ENCODE data around the gene AK9.
"Not testable (repeated sequence)": the region's sequence is repeated elsewhere in the genome, so short reads cannot be mapped to it uniquely, and the experiment has no call there.

AK9 gene

DNA sequence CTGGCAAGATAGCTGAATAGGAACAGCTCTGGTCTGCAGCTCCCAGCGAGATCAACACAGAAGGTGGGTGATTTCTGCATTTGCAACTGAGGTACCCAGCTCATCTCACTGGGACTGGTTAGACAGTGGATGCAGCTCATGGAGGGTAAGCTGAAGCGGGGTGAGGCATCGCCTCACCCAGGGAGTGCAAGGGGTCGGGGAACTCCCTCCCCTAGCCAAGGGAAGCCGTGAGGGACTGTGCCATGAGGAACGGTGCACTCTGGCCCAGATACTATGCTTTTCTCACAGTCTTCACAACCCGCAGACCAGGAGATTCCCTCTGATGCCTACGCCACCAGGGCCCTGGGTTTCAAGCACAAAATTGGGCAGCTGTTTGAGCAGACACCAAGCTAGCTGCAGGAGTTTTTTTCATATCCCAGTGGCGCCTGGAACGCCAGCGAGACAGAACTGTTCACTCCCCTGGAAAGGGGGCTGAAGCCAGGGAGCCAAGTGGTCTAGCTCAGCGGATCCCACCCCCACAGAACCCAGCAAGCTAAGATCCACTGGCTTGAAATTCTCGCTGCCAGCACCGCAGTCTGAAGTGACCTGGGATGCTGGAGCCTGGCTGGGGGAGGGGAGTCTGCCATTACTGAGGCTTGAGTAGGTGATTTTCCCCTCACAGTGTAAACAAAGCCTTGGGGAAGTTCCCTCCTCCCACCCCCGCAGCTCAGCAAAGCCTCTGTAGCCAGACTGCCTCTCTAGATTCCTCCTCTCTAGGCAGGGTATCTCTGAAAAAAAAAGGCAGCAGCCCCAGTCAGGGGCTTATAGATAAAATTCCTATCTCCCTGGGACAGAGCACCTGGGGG is 12.1 kb downstream of the AK9 start:
- not testable (repeated sequence) for H3K4me3 Mint-ChIP-seq; H3K27me3 Mint-ChIP-seq (ENCODE audit: low read depth); H3K36me3 Mint-ChIP-seq (ENCODE audit: low read depth); H3K4me1 Mint-ChIP-seq (ENCODE audit: low read depth); H3K27ac Mint-ChIP-seq; H3K9me3 Mint-ChIP-seq
- peak; percentile 9 for DNase-seq (ENCODE audit: low spot score)

DNA sequence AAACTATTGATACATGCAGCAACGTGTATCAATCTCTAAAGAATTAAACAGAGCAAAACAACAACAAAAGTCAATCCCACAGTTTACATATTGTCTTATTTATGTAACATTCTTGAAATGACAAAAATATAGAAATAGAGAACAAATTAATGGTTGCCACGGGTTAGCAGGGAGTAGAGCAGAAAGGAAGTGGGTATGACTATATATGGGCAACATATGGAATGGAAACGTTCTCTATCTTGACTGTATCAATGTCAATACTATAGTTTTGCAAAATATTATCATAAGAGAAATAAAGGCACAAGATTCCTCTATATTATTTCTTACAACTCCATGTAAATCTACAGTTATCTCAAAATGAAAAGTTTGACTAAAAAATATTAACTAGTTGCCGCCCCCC is 12.8 kb downstream of the AK9 start:
- no peak for DNase-seq (ENCODE audit: low spot score)
- H3K4me1 Mint-ChIP-seq (ENCODE audit: low read depth): no peaks in the 10 kb centered on the region
- no peaks in the 10 kb centered on the region for H3K27me3 Mint-ChIP-seq (ENCODE audit: low read depth)
- H3K36me3 Mint-ChIP-seq (ENCODE audit: low read depth): no peaks in the 10 kb centered on the region
- no peak overlapping the region for H3K4me3 Mint-ChIP-seq
- H3K27ac Mint-ChIP-seq: no peak overlapping the region
- peaks cover 3% of the 10 kb centered on the region for H3K9me3 Mint-ChIP-seq

DNA sequence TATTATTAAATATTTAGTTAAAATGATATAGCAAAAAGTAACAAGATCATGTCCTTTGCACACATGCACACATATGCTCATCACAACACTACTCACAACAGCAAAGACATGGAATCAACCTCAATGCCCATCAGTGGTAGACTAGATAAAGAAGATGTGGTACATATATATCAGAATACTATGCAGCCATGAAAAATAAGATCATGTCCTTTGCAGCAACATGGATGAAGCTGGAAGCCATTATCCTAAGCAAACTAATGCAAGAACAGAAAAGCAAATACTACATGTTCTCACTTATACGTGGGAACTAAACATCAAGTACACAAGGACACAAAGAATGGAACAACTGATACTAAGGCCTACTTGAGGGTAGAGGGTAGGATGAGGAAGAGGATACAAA is 14.3 kb downstream of the AK9 start:
- no peaks in the 10 kb centered on the region for H3K36me3 Mint-ChIP-seq (ENCODE audit: low read depth)
- H3K27ac Mint-ChIP-seq: no peak overlapping the region
- H3K4me1 Mint-ChIP-seq (ENCODE audit: low read depth): no peaks in the 10 kb centered on the region
- no peak overlapping the region for H3K4me3 Mint-ChIP-seq
- H3K9me3 Mint-ChIP-seq: peaks cover 3% of the 10 kb centered on the region
- no peak for DNase-seq (ENCODE audit: low spot score)
- H3K27me3 Mint-ChIP-seq (ENCODE audit: low read depth): no peaks in the 10 kb centered on the region

DNA sequence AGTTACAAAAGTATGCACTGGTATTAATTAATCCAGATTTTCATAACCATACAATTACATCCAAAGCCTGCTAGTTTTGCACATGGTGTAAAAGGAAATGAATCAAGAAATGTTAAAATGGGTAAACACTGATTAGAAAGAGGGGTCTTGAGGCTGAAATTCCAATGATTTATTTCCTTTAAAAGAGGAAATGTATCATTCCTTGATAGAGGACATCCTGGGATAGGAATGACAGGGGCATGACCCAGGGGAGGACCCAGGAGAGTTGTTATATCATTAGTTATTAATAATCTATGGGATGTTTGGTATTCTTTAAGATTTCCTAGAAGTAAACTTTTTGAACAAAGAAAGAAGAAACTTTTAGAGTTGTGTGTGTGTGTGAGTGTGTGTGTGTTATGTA is 18.2 kb downstream of the AK9 start:
- no peak overlapping the region for H3K4me3 Mint-ChIP-seq
- H3K27me3 Mint-ChIP-seq (ENCODE audit: low read depth): no peaks in the 10 kb centered on the region
- H3K27ac Mint-ChIP-seq: no peak overlapping the region
- no peaks in the 10 kb centered on the region for H3K36me3 Mint-ChIP-seq (ENCODE audit: low read depth)
- H3K9me3 Mint-ChIP-seq: peaks cover 3% of the 10 kb centered on the region
- no peaks in the 10 kb centered on the region for H3K4me1 Mint-ChIP-seq (ENCODE audit: low read depth)
- no peak for DNase-seq (ENCODE audit: low spot score)

DNA sequence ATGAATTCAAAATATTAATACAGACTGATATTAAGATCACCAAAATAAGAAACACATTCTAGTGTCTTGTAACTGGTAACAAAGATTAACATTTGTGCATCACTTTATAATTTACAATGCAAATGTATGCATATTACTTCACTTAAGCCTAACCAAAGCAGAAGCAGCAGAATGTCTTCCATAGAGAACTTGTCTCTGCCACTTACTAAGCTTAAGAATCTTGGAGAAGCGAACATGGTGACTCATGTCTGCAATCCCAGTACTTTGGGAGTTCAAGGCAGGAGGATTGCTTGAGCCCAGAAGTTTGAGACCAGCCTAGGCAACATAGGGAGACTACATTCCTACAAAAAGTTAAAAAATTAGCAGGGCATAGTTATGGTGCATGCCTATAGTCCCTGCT is 18.8 kb downstream of the AK9 start:
- H3K4me1 Mint-ChIP-seq (ENCODE audit: low read depth): no peaks in the 10 kb centered on the region
- H3K27ac Mint-ChIP-seq: no peak overlapping the region
- DNase-seq (ENCODE audit: low spot score): no peak
- no peaks in the 10 kb centered on the region for H3K36me3 Mint-ChIP-seq (ENCODE audit: low read depth)
- H3K9me3 Mint-ChIP-seq: peaks cover 3% of the 10 kb centered on the region
- H3K4me3 Mint-ChIP-seq: no peak overlapping the region
- H3K27me3 Mint-ChIP-seq (ENCODE audit: low read depth): no peaks in the 10 kb centered on the region

DNA sequence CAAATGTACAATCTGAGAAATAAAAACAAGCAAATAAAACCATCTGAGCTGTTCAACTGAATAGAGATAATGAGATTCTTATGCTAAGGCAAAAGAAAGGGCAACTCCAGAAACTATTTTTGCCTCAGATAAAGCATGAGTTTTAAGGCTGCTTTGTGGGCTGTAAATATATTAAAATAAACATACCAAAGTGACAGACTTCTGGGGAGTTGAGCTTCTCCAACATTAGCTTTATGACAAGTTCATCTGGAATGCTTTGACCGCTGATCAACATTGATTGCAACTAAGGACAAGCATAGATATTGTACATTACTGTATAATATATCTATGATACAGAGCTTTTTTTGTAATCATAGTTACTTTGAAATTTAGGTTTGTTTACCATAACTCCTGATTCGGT is 19.3 kb downstream of the AK9 start:
- Mint-ChIP-seq H3K9me3 (peaks cover 2% of the 10 kb centered on the region), H3K27ac (no peak overlapping the region), H3K4me3 (no peak overlapping the region), H3K27me3 (ENCODE audit: low read depth) (no peaks in the 10 kb centered on the region), H3K36me3 (ENCODE audit: low read depth) (no peaks in the 10 kb centered on the region), H3K4me1 (ENCODE audit: low read depth) (no peaks in the 10 kb centered on the region)
- DNase-seq (ENCODE audit: low spot score): no peak

DNA sequence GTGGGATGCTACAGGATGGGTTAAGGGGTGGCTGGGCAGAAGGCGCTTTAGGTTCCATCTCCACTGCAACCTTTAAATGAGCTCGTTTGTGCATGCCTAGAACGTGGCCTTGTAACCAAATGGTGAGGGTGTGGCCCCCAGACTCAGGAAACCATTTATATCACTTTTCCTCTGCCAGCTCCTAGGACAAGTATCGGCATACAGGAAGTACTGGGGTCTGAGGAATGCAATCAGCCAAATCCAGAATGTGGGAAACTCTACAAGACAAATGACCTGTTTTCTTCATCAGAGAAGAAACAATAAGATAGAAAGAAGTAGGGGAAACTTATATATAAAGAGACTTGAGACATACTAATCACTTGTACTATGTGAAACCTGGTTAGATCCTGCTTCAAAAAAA is 21.2 kb downstream of the AK9 start:
- no peak overlapping the region for H3K4me3 Mint-ChIP-seq

DNA sequence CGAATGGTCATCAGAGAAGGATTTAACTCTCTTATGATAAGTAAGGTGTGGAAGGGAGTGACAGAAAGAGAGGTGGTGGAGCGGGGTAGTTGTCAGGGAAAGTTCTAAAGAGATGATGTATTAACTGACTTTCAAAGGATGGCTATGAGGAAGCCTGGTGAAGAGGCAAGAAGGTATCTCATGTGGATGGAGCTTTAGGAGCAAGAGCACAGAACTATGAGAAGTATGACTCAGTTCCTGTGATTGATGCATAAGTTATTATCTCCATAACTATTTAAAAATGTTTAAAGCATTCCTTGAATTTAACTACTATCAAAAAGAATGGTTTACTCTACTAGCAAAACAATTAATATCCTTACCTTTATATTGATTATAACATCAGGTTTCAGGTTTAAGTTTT is 28.8 kb downstream of the AK9 start:
- H3K9me3 Mint-ChIP-seq: no peaks in the 10 kb centered on the region

More for the DNA sequence above, 21.2 kb downstream of the AK9 start:
- H3K9me3 Mint-ChIP-seq: no peaks in the 10 kb centered on the region
- H3K4me1 Mint-ChIP-seq (ENCODE audit: low read depth): no peaks in the 10 kb centered on the region
- no peaks in the 10 kb centered on the region for H3K27me3 Mint-ChIP-seq (ENCODE audit: low read depth)
- H3K36me3 Mint-ChIP-seq (ENCODE audit: low read depth): no peaks in the 10 kb centered on the region
- no peak for DNase-seq (ENCODE audit: low spot score)
- H3K27ac Mint-ChIP-seq: no peak overlapping the region

DNA sequence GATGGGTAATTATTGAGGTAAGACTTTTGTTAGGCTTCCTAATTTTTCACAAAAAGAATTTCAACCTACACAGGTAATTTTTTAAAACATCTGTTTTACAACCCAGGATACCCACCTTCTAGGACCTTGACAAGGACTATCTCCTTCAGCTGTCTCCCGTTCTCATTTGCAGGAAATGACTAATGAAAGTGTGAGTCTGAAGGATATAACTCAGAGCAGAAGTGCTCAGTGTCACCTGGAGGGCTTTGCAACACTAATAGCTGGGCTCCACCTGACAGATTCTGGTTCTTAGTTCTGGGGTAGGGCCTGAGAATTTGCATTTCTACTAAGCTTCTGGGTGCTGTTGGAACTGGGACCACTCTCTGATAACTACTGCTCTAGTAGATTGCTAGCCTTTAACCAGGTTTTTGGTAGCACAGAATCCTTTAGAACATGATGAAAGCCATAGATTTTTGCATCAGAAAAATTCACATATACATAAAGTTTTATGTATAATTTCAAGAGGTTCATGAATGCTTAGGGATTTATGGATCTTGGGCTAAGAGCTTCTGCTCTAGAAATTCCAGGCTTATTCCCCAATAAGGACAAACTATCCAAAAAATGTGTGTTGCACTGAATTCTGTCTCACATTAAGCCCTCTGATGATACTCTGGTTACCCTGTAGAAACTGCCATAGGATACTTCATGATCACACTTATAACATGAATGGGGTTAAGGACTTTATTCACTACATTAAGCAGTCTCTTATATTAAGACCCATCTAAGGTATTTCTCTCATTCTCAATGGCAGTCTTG is 30.3 kb downstream of the AK9 start:
- Mint-ChIP-seq H3K27ac (no peak overlapping the region), H3K27me3 (ENCODE audit: low read depth) (no peaks in the 10 kb centered on the region), H3K9me3 (no peaks in the 10 kb centered on the region), H3K4me3 (no peak overlapping the region), H3K4me1 (ENCODE audit: low read depth) (peaks cover 4% of the 10 kb centered on the region), H3K36me3 (ENCODE audit: low read depth) (no peaks in the 10 kb centered on the region)
- no peak for DNase-seq (ENCODE audit: low spot score)

More for the DNA sequence above, 28.8 kb downstream of the AK9 start:
- no peaks in the 10 kb centered on the region for H3K36me3 Mint-ChIP-seq (ENCODE audit: low read depth)
- no peak overlapping the region for H3K4me3 Mint-ChIP-seq
- no peaks in the 10 kb centered on the region for H3K27me3 Mint-ChIP-seq (ENCODE audit: low read depth)
- DNase-seq (ENCODE audit: low spot score): no peak
- peaks cover 4% of the 10 kb centered on the region for H3K4me1 Mint-ChIP-seq (ENCODE audit: low read depth)
- no peak overlapping the region for H3K27ac Mint-ChIP-seq

DNA sequence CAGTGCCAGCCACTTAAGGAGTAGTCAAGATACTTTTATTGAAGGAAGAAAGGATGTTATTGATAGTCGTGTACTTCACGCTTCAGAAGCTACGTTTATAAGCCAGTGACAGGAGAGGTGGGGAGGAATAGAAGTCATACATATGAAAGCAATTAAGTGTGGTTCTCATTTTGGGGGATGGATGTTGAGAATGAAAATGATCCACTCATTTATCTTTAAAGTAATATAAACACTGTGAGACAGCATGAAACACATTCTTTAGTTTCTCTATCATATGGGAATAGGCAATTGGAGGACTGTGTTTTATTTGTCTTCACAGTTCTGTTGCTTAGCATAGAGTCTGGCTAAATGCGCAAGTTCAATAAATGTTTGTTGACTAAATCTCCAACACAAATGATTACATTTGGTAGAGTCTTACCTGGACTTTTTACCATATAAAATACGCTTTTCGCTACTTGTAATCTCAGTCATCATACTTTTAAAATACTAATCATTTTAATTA is 35.2 kb downstream of the AK9 start:
- H3K36me3 Mint-ChIP-seq (ENCODE audit: low read depth): no peaks in the 10 kb centered on the region
- H3K27me3 Mint-ChIP-seq (ENCODE audit: low read depth): no peaks in the 10 kb centered on the region
- H3K9me3 Mint-ChIP-seq: no peaks in the 10 kb centered on the region
- H3K4me3 Mint-ChIP-seq: no peak overlapping the region
- no peak for DNase-seq (ENCODE audit: low spot score)
- H3K27ac Mint-ChIP-seq: no peak overlapping the region
- peaks cover 4% of the 10 kb centered on the region for H3K4me1 Mint-ChIP-seq (ENCODE audit: low read depth)

DNA sequence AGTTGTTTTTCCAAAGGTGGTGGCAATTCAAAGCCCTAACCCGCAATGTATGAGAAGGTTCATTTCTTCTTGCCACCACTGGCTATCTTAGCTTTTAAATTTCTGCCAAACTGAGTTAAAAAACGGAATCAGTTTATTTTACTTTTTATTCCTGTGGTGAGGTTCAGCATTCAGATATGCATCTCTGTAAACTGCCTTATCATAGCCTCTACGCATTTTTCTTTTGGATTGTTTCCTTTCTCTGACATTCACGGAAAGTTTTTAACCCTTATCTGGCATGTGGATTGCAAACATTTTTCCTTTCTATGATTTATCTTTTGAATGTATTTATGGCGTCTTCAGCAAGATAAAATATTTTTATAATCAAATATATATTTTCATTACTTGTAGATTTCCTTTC is 37.7 kb downstream of the AK9 start:
- Mint-ChIP-seq H3K4me3 (no peak overlapping the region), H3K27me3 (ENCODE audit: low read depth) (no peaks in the 10 kb centered on the region), H3K4me1 (ENCODE audit: low read depth) (no peaks in the 10 kb centered on the region), H3K9me3 (no peaks in the 10 kb centered on the region), H3K27ac (no peak overlapping the region), H3K36me3 (ENCODE audit: low read depth) (no peaks in the 10 kb centered on the region)
- no peak for DNase-seq (ENCODE audit: low spot score)

DNA sequence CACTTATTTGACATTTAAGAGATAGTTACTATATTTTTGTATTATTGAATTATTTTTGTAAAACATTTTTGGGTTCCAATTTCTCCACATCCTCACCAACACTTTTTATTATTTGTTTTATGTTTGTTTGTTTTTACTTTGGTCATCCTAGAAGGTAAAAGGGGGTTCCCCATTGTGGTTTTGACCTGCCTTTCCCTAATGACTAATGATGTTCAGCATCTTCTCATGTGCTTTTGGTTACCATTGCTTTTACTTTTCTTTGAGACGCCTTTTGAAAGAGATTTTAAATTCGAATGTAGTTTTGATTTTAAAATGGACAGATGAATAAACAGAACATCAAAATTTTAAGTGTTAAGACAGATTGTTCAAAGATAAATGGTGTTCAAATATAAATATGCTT is 46.9 kb downstream of the AK9 start:
- Mint-ChIP-seq H3K4me3 (no peak overlapping the region), H3K36me3 (ENCODE audit: low read depth) (no peaks in the 10 kb centered on the region), H3K4me1 (ENCODE audit: low read depth) (no peaks in the 10 kb centered on the region), H3K27me3 (ENCODE audit: low read depth) (no peaks in the 10 kb centered on the region), H3K9me3 (peaks cover 3% of the 10 kb centered on the region), H3K27ac (no peak overlapping the region)
- no peak for DNase-seq (ENCODE audit: low spot score)

DNA sequence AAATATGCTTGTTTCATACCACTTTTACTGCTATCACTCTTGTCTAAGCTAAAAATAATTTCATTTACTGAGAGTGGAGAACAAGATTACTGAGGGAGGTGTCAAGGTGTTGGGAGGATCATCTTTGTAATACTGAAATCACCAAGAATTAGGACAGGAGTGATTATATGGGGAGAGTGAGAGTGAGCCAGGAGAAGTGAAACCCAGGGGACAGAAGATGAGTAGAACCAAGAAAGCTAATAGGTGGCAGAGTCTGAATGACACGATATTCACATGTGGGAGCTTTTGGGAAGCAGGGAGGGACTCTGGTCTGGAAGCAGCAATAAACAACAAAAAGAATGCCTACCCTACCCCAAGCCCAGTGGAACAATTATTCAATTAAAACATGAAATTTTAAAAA is 58.6 kb downstream of the AK9 start:
- Mint-ChIP-seq H3K27me3 (ENCODE audit: low read depth) (peaks cover 4% of the 10 kb centered on the region), H3K36me3 (ENCODE audit: low read depth) (no peaks in the 10 kb centered on the region), H3K4me3 (no peak overlapping the region), H3K9me3 (no peaks in the 10 kb centered on the region), H3K4me1 (ENCODE audit: low read depth) (peaks cover 4% of the 10 kb centered on the region), H3K27ac (no peak overlapping the region)
- DNase-seq (ENCODE audit: low spot score): no peak

DNA sequence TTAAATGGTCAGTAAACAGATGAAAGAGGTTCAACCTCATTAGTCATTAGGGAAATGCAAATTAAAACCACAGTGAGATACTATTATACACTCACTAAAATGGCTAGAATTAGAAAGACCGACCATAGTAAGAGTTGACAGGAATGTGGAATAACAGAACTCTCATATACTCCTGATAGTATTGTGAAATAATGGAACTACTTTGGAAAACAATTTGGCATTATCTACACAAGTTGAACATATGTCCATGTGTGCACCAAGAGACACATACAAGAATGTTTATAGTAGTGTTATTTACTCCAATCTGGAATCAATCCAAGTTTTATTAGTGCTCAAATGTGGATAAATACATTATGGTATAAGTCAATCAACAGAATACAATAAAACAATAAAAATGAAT is 59.6 kb downstream of the AK9 start:
- Mint-ChIP-seq H3K4me3 (no peak overlapping the region), H3K27ac (no peak overlapping the region), H3K36me3 (ENCODE audit: low read depth) (no peaks in the 10 kb centered on the region), H3K4me1 (ENCODE audit: low read depth) (peaks cover 4% of the 10 kb centered on the region), H3K27me3 (ENCODE audit: low read depth) (peaks cover 4% of the 10 kb centered on the region), H3K9me3 (no peaks in the 10 kb centered on the region)
- no peak for DNase-seq (ENCODE audit: low spot score)

Measured in T-helper 2 cell treated with Interferon-gamma antibody and Interleukin-4, amounts not matched to agents 5 μg/mL and 100 μg/mL, for 36 hours (primary cell).